HG02943 (cell line): ENCODE results near the gene INTS15.

ENCODE experiments used
- ATAC-seq: cut with Tn5 transposase; IDR thresholded peaks from one replicate; pipeline ENCODE4 v1.9.1; 2021; ENCODE audit warnings: mild to moderate bottlenecking, low read depth, moderate library complexity; ENCODE audit not compliant: unreplicated experiment

The INTS15 gene

DNA sequence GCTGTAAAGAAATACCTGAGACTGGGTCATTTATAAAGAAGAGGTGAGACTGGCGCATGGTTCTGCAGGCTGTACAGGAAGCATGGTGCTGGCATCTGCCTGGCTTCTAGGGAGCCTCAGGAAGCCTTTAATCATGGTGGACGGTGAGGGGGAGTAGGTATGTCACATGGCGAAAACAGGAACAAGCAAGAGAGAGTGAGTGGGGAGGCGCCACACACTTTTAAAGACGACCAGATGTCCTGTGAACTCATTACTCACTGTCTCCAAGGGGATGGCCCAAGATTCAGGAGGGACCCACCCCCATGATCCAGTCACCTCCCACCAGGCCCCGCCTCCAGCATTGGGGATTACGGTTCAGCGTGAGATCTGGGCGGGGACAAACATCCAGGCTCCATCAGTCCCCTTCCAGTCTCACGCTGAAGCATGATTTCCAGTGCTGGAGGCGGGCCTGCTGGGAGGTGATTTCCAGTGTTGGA, 50.5 kb downstream of the INTS15 start:
- no peak for ATAC-seq

DNA sequence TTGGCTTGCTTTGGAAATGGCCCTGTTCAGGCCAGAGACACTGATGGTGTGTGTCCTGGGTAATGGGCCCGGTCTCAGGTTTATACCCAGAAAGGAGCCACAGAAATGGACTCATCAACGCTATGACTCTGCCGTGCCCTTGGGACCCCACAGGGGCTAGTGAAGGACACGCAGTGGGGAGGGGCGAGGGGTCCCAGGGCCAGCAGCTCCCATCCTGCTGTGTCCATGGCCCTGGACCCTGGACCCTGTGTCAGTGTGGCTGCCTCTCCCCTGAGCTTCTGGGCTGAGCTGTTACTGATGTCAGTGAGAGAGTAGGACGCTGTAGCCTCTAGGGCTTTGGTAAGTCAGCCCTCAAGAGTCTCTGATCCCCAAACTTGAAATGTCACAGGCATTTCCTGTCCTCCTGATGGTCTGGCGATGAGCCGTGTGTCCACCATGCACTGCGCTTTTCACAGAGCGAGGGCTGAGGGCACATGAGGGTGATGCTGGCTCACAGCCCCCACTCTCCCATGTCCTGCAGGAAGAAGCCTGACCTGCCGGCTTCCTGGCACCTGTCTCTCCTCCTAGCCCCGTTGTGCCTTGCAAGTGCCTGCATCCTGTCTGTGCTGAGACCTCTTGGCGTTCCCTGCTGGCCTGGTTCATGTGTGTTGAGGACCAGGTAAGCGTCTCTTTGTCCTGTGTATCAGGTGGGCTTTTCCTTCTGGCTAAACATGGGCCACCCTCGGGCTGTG, 51.6 kb downstream of the INTS15 start:
- ATAC-seq: no peak

DNA sequence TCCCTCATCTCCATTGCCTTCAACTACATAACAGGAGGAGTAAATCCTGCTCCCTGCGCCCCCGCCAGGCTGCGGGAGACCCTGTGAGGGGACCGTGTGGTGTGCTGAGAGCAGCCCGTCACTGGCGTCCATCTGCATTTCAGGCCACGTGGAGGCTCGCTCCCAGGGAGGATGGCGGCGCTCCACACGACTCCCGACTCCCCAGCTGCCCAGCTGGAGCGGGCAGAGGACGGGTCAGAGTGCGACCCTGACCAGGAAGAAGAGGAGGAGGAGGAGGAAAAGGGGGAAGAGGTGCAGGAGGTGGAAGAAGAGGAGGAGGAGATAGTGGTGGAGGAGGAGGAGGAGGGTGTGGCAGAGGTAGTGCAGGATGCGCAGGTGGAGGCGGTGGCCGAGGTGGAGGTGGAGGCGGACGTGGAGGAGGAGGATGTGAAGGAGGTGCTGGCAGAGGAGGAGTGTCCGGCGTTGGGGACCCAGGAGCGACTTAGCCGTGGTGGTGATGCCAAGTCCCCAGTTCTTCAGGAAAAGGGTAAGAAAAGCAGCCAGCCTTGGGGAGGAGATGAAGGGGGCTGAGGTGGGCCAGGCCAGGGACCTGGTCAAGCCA, 52.5 kb downstream of the INTS15 start:
- ATAC-seq: no peak

GRCh38 chr7:6642861-6643640, 53.2 kb downstream of the INTS15 start:
- ATAC-seq: no peak

- ATAC-seq: no peak
Observed at GRCh38 chr7:6643915-6644625, 54.2 kb downstream of the INTS15 start.

DNA sequence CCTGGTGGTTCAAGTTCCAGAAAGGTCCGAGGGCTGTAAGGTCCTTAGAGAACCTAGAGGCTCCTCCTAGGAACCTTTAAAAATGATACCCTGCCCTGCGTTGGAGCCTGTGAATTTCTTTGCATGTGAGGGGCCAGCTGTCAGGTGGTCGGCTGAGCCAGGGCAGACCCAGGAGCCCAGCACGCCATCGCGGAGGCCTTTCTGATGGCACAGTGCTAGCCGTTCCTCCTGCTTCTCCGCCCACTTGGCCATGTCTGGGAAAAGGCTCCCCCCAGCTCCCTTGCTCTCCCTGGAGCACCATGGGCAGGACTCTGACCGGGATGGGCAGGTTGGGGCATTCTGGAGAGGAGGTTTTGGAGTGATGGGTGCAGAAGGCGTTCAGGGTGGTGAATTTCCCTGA, 54.9 kb downstream of the INTS15 start:
- no peak for ATAC-seq

DNA sequence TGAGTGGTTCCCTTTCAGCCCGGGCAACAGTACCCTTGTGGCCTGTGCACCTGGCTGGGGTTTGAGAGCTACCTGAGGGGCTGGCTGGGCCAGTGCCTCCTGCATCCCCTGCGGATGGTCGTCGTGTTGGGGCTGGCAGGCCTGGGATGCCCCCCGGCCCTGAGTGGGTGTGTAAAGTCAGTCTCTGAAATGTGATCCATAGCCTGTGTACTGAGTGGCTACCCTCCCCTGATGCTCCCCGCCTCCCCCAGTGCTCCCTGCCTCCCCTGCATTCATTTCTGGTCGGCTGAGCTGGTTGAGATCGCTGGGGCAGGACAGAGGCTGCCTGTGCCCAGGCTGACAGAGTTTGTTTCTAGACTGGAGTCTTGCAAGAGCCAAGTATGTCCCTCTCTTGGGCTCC, 56.6 kb downstream of the INTS15 start:
- no peak for ATAC-seq

GRCh38 chr7:6647080-6647479, 57.3 kb downstream of the INTS15 start:
- no peak for ATAC-seq

- no peak for ATAC-seq
Observed at GRCh38 chr7:6647541-6647940, 57.7 kb downstream of the INTS15 start.

DNA sequence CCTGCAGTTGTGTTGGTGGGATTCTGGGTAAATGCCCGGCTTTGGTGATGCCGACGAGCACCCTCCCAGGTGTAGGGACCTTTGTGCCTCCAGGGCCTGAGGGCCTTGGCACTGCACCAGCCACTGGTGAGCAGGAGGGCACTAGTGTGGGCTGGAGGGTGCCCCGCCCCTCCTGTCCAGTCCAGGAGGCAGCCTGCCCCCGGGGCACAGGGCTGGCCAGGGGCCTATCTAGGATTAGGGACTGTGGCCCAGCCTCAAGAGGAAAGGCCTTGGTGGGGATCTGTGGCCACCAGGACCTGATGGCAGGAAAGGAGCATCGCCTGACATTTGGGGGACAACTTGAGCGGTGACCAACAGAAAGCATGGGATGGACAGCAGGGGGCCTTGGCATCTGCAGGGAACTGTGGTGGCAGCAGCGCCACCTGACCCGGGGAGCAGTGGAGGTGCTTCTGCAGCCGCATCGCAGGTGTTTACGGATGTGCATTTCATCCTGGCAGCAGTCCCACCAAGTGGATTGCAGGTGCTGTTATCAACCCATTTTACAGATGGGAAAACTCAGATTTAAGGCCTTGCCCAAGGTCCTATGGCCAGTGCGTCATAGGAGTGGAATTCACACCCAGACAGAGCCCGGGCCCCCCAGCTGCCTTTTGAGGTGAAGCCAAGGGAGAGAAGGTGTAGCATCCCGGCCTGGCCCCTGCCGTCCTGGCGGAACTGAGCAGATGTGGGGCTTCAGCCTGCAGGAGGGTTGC, 58.4 kb downstream of the INTS15 start:
- no peak for ATAC-seq

DNA sequence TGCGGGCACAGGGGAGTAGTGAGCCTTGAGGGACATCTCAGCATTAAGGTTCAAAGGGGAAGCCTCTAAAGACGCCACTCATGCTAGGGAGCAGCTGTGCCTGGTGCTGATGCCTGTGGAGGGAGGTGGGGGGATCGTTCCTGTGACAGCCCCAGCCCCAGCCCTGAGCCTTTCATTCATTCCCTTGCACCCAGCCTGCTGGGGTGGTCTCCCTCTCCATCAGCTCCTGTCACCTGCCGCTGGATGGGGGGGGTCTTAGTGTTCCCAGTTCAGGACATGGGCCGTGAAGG, 58.9 kb downstream of the INTS15 start:
- ATAC-seq: no peak

DNA sequence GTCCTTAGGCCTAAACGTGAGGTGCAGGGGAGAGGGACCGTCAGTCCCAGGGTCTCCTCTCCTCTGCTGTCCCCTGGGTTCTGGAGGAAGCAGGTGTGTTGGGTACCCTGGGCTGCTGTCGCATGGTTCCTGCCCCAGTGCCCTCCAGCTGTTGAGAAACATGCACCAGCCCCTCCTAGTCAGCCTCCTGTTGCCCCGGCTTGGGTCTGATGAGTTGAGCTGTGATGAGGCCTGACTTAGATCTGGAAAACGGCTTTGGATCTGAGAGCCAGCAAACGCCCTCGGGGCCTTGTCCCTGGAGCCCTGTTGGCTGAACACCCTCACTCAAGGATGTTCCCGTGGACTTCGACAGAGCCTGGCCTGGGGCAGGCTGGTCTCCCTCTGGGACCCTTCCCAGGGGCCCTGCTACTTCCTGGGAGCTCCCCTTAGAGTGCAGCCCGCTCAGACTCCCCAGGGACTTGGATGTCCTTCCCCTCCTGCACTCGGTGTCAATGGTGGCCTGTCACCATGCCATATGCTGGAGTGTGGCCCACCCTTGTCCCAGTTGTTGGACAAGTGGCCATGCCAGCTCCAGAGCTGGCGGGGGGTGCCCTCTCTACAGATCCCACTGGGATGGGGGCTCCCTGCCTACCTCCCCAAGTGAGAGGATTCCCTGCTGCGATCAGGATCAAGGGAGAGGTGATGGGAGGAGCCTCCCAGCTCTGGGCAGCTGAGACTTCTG, 59.6 kb downstream of the INTS15 start:
- no peak for ATAC-seq

GRCh38 chr7:6650086-6650485, 60.3 kb downstream of the INTS15 start:
- ATAC-seq: no peak

- no peak for ATAC-seq
Observed at GRCh38 chr7:6650521-6651011, 60.7 kb downstream of the INTS15 start.

GRCh38 chr7:6651851-6652445, 62.1 kb downstream of the INTS15 start:
- no peak for ATAC-seq

GRCh38 chr7:6652446-6653011, 62.7 kb downstream of the INTS15 start:
- no peak for ATAC-seq

DNA sequence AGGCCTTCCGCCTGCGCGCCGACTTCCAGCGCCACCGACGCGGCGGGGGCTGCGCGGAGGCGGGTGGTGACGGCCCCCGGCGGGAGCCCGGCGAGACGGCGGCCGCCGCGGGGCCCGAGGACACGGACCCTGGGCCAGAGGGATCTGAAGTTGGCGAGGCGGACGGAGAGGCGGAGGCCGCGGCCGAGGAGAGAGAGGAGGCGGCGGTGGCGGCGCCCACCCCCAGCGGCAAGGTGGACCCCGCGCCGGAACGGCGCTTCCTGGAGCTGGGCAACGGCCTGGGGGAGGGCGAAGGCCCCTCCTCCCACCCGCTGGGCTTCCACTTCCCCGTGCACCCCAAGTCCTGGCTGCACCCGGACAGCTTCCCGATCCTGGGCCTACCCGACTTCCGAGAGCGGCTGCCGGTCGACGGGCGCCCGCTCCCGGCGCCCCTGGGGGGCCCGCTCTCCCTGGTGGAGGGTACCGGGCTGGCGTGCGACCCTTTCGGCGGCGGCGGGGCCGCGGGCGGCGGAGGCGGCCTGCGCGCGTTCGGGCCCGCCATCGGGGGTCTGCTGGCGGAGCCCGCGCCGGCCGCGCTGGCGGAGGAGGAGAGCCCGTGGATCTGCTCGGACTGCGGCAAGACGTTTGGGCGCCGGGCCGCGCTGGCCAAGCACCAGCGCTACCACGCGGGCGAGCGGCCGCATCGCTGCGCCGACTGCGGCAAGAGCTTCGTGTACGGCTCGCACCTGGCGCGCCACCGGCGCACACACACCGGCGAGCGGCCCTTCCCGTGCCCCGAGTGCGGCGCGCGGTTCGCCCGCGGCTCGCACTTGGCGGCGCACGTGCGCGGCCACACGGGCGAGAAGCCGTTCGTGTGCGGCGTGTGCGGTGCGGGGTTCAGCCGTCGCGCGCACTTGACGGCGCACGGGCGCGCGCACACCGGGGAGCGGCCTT, 63.5 kb downstream of the INTS15 start:
- ATAC-seq: no peak
